Hepatocyte (in vitro differentiated cells): Measurements from ENCODE around the gene KATNIP. TPM values are rescaled to one million over a fixed set of nuclear protein-coding genes. Genes with fewer than 3 reads are reported as not detected.

ENCODE experiments used
- DNase-seq: peaks from one replicate; pipeline ENCODE4 v3.0.0-alpha.2; 2016; ENCODE audit warnings: low spot score
- H2AFZ ChIP-seq: fragments of 200-600 bp; sonication (generic); 2 replicates; pipeline ENCODE4 v1.6.0; 2016; ENCODE audit warnings: antibody characterized with exemption, mild to moderate bottlenecking
- H3K27ac ChIP-seq: fragments of 200-600 bp; sonication (generic); 2 replicates; pipeline ENCODE4 v1.5.1; 2016; ENCODE audit warnings: mild to moderate bottlenecking
- H3K27me3 ChIP-seq: fragments of 200-600 bp; sonication (generic); 2 replicates; pipeline ENCODE4 v1.6.1; 2016
- H3K36me3 ChIP-seq: fragments of 200-600 bp; sonication (generic); replicated peaks from 2 replicates; pipeline ENCODE4 v1.5.1; 2016; ENCODE audit warnings: low read depth; ENCODE audit not compliant: insufficient read depth
- H3K4me1 ChIP-seq: fragments of 200-600 bp; sonication (generic); 2 replicates; pipeline ENCODE4 v1.5.1; 2016; ENCODE audit warnings: mild to moderate bottlenecking, moderate library complexity; ENCODE audit not compliant: insufficient read depth
- H3K4me2 ChIP-seq: fragments of 200-600 bp; sonication (generic); 2 replicates; pipeline ENCODE4 v1.6.0; 2016
- H3K4me3 ChIP-seq: fragments of 200-600 bp; sonication (generic); 2 replicates; pipeline ENCODE4 v1.5.1; 2016; ENCODE audit warnings: mild to moderate bottlenecking
- H3K79me2 ChIP-seq: fragments of 200-600 bp; sonication (generic); 2 replicates; pipeline ENCODE4 v1.6.0; 2017; ENCODE audit warnings: mild to moderate bottlenecking
- H3K9me2 ChIP-seq: fragments of 200-600 bp; sonication (generic); replicated peaks from 2 replicates; pipeline ENCODE4 v1.6.0; 2017; ENCODE audit warnings: mild to moderate bottlenecking; ENCODE audit not compliant: insufficient read depth
- H3K9me3 ChIP-seq: fragments of 200-600 bp; sonication (generic); 2 replicates; pipeline ENCODE4 v1.5.1; 2016; ENCODE audit warnings: low read depth, mild to moderate bottlenecking
- H4K20me1 ChIP-seq: fragments of 200-600 bp; sonication (generic); 2 replicates; pipeline ENCODE4 v1.6.0; 2016; ENCODE audit warnings: mild to moderate bottlenecking; ENCODE audit not compliant: insufficient read depth, poor library complexity, severe bottlenecking
- CTCF ChIP-seq: fragments of 200-600 bp; sonication (generic); IDR thresholded peaks from 2 replicates; pipeline ENCODE4 v1.5.1; 2016; ENCODE audit warnings: antibody characterized with exemption, mild to moderate bottlenecking; ENCODE audit not compliant: poor library complexity
- EZH2 ChIP-seq: fragments of 200-600 bp; sonication (generic); IDR thresholded peaks from 2 replicates; pipeline ENCODE4 v1.6.1; 2016; ENCODE audit warnings: antibody characterized with exemption, mild to moderate bottlenecking, borderline replicate concordance
- EZH2phosphoT487 ChIP-seq: fragments of 200-600 bp; sonication (generic); IDR thresholded peaks from one replicate; pipeline ENCODE4 v1.6.1; 2018; ENCODE audit warnings: antibody characterized with exemption, mild to moderate bottlenecking, low read depth, moderate library complexity; ENCODE audit not compliant: unreplicated experiment, severe bottlenecking
- WGBS: methylation state at CpG from one replicate; pipeline ENCODE4 v1.1.6; 2016; ENCODE audit warnings: low lambda C conversion rate; ENCODE audit errors: missing lambda C conversion rate; 5-methylcytosine and 5-hydroxymethylcytosine counted together
- polyA plus RNA-seq: library from polyadenylated mRNA; unstranded; fragments of >200 nt; fragmentation: Nextera tagmentation; extraction: Ambion mirVana; gene quantifications from 2 replicates; pipeline ENCODE4 v1.2.1, GENCODE V29; 2016
- total RNA-seq: library from RNA; depleted of rRNA; stranded (reverse); fragments of >200 nt; gene quantifications from 2 replicates; pipeline ENCODE4 v1.2.3, GENCODE V29; 2014

KATNIP gene
- total and polyA plus RNA-seq, 2 experiments from 2014 or later: 7.1 to 15.6 TPM

- H3K79me2 ChIP-seq: no peaks in the 10 kb centered on the region
- TF ChIP-seq CTCF (no peak), EZH2 (no peak), EZH2phosphoT487 (no peak)
- no peak for DNase-seq
- no peaks in the 10 kb centered on the region for H4K20me1 ChIP-seq
- H3K27ac ChIP-seq: no peak overlapping the region
- no peaks in the 10 kb centered on the region for H3K27me3 ChIP-seq
- no peaks in the 10 kb centered on the region for H3K9me2 ChIP-seq
- H3K4me2 ChIP-seq: no peak overlapping the region
- H3K36me3 ChIP-seq: no peaks in the 10 kb centered on the region
- WGBS: 90% methylated on average over 4 of the region's 4 CpGs
- no peaks in the 10 kb centered on the region for H3K9me3 ChIP-seq
- no peaks in the 10 kb centered on the region for H3K4me1 ChIP-seq
- no peak overlapping the region for H2AFZ ChIP-seq
- H3K4me3 ChIP-seq: no peak overlapping the region
Measured at GRCh38 chr16:27518226-27518625, 31.7 kb upstream of the KATNIP start.

DNA sequence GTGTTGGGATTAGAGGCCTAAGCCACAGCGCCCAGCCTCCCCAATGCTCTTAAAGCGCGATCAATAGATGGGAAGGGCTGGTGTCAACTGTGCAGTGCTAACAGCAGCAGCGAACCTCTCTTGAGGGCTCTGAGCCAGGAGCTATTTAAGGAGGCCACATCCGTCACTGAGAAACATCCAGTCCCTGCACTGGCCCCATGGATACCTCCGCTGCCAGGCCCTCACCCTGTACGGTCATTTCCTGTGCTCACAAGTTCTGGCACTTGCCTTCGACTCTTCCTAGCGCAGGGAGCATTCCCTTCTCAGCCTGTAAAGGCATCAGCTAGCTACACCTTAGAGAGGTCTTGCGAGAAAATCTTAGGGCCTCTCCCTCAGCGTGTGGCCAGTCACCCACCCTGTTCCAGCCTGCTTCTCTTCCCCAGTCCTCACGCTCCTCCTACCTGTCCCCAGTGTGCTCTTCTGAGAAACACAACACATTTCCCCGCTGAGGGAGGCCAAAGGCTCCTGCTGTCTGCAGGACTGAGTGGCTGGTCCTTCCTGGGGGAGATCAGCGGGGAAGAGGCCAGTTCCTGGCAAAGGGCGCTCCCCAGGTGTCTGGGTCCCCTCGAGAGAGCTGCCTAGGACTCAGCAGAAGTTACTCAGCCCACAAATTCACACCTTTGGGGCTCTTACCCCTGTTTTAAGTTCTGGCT is 28.8 kb upstream of the KATNIP start:
- Histone ChIP-seq H3K27me3 (no peaks in the 10 kb centered on the region), H4K20me1 (no peaks in the 10 kb centered on the region), H3K27ac (no peak overlapping the region), H3K4me2 (no peak overlapping the region), H2AFZ (no peak overlapping the region), H3K4me1 (no peaks in the 10 kb centered on the region), H3K9me3 (no peaks in the 10 kb centered on the region), H3K79me2 (no peaks in the 10 kb centered on the region), H3K9me2 (no peaks in the 10 kb centered on the region), H3K36me3 (no peaks in the 10 kb centered on the region), H3K4me3 (no peak overlapping the region)
- no peak for DNase-seq
- TF ChIP-seq EZH2phosphoT487 (no peak), CTCF (no peak), EZH2 (no peak)
- WGBS: 92% methylated on average over 16 of the region's 16 CpGs

- no peak for DNase-seq
- Histone ChIP-seq H2AFZ (no peak overlapping the region), H3K27ac (no peak overlapping the region), H3K27me3 (no peaks in the 10 kb centered on the region), H4K20me1 (no peaks in the 10 kb centered on the region), H3K79me2 (no peaks in the 10 kb centered on the region), H3K9me3 (no peaks in the 10 kb centered on the region), H3K9me2 (no peaks in the 10 kb centered on the region), H3K4me3 (no peak overlapping the region), H3K36me3 (no peaks in the 10 kb centered on the region), H3K4me2 (no peak overlapping the region), H3K4me1 (no peaks in the 10 kb centered on the region)
- TF ChIP-seq EZH2phosphoT487 (no peak), EZH2 (no peak)
- WGBS: 85% methylated on average over 6 of the region's 6 CpGs
Measured at GRCh38 chr16:27522173-27522707, 27.7 kb upstream of the KATNIP start.

DNA sequence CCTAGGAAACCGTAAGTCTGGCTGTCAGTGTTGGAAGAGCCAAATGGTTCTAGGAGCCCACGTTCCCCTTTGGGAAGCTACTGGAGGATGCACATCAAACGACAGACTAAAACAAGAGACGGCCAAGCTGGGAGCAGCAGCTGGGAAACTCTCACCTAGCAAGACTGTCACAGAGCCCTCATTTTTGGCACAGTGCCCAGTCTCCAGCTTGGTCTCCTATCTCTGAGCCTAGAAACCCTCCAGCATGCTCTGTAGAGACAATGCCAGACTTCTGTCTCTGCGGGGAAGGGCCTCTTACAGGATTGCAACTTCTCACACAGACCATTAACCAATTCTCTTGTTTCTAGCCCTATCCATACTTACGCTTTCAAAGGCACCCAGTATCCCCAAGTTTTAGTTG is 23.8 kb upstream of the KATNIP start:
- Histone ChIP-seq H3K27me3 (no peaks in the 10 kb centered on the region), H3K4me1 (no peaks in the 10 kb centered on the region), H3K79me2 (no peaks in the 10 kb centered on the region), H3K27ac (no peak overlapping the region), H3K36me3 (no peaks in the 10 kb centered on the region), H2AFZ (no peak overlapping the region), H3K4me2 (no peak overlapping the region), H3K9me2 (no peaks in the 10 kb centered on the region), H3K9me3 (no peaks in the 10 kb centered on the region), H4K20me1 (no peaks in the 10 kb centered on the region), H3K4me3 (no peak overlapping the region)
- DNase-seq: peak; percentile 26
- 82% methylated on average over 6 of the region's 6 CpGs for WGBS
- no peak for TF ChIP-seq EZH2phosphoT487
- no peak for TF ChIP-seq EZH2
- no peak for TF ChIP-seq CTCF
